ENCODE results near the gene LDHA. TPM values are rescaled to one million over a fixed set of nuclear protein-coding genes. Genes with fewer than 3 reads are reported as not detected.

Gene LDHA
- total and polyA plus RNA-seq, 9 of the 15 experiments (the other 6 are each of a cell fraction or from before 2014, with no cell fraction given), result 535 to 3,001 (median 926) TPM

DNA sequence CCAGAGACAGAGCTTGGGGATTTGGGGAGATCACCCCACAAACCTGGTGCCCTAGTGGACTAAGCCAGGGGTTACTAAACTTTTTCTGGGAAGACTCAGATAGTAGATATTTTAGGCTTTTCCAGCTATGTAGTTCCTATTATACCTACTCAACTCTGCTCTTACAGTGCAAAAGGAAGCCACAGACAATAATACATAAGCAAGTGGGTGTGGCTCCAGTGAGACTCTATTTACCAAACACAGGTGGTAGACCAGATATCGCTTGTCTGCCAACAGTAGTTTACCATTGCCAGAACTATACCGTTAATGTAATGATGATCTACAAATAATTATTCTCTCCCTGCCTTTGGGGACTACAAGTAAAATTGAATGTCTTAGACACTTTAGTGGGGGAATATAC lies 24.7 kb downstream of the LDHA start:
- FAIRE-seq, result no peak

DNA sequence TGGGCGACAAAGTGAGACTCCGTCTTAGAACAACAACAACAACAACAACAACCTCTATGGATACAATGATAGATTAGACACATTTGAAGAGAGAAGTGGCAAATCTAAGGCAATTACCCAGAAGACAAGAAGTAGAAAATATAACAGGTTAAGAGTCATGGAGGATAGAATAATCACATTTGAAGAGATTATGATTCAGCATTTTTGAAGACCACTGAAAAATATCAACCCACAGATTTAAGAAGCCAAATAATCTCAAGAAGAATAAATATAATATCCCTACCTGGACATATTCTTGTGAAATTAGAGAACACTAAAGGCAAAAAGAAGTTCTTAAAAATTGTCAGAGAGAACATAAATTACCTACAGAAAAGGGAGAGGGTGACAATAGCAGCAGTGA lies 25.7 kb downstream of the LDHA start:
- no peaks in the 10 kb centered on the region for H3K79me2 ChIP-seq (ENCODE audit: control insufficient read depth, insufficient read depth, low read length)
- in situ Hi-C loops (cut with MboI), result no loop called here

More for the DNA sequence above, 24.7 kb downstream of the LDHA start:
- no peaks in the 10 kb centered on the region for H3K9me3 ChIP-seq (replicated peaks; ENCODE audit: control insufficient read depth, insufficient read depth, low read depth, low read length)
- no peak overlapping the region for H3K27ac ChIP-seq (ENCODE audit: extremely low read depth, low read depth, low read length)
- in situ Hi-C loops (cut with MboI) (no loop called here), intact Hi-C loops (cut with micrococcal nuclease) (no loop called here)
- H3K4me2 ChIP-seq (ENCODE audit: insufficient read depth, low read length), result peak overlapping the region; percentile 28; the same call in 1 of the 2 replicates
- H3K79me2 ChIP-seq (ENCODE audit: control insufficient read depth, insufficient read depth, low read length), result no peaks in the 10 kb centered on the region
- no peak overlapping the region for H3K9ac ChIP-seq (ENCODE audit: insufficient read depth in 1 of 2, low read depth in 2 of 2, low read length in 2 of 2)
- H3K27me3 ChIP-seq (ENCODE audit: control insufficient read depth in 2 of 2, insufficient read depth in 2 of 2, low read length in 2 of 2), result no peaks in the 10 kb centered on the region
- no peaks in the 10 kb centered on the region for H4K20me1 ChIP-seq (replicated peaks; ENCODE audit: control insufficient read depth, insufficient read depth, low read length)
- ChIA-PET POLR2A (interaction anchor here (1.5 kb wide), 1 partner anchor 25 kb away, joined by 4 read pairs; the partner anchor contains the start of gene LDHA), CTCF (ENCODE audit: low intra/inter-chr PET ratio) (no interaction called here)
- H3K9me1 ChIP-seq (ENCODE audit: control insufficient read depth, insufficient read depth, low read length), result no peaks in the 10 kb centered on the region
- ATAC-seq (peak; percentile 61), DNase-seq (ENCODE audit: extremely low read depth in 1 of 4, low spot score in 3 of 4) (no peak)
- no peak overlapping the region for H3K4me3 ChIP-seq
- WGBS (ENCODE audit: insufficient coverage, low coverage, missing lambda C conversion rate), result 0% methylated on average over 2 of the region's 2 CpGs
- H3K4me1 ChIP-seq (replicated peaks in 1 of 2; ENCODE audit: control insufficient read depth in 2 of 2, insufficient read depth in 2 of 2, low read length in 2 of 2), result peaks cover 0 to 6% of the 10 kb centered on the region in 2 experiments; a peak in 2 of 5 replicates
- no peaks in the 10 kb centered on the region for H3K36me3 ChIP-seq (ENCODE audit: control insufficient read depth, insufficient read depth, low read length)
- no TSS peak for BruUV-seq (replicated peaks)
- peak overlapping the region; percentile 48 for H2AFZ ChIP-seq (ENCODE audit: low read depth, low read length)
- no peak for TF ChIP-seq TAF7 (tag; IDR thresholded peaks at IDR 0.05)
- peak; percentile 31 for TF ChIP-seq TCF3 (CRISPR knock-in tag; IDR thresholded peaks at IDR 0.05)
- TF ChIP-seq FOXA3 (CRISPR knock-in tag; conservative IDR thresholded peaks at IDR 0.05 in 1 of 2, IDR thresholded peaks at IDR 0.05 in 1 of 2), result 0 out of 4 replicates have a peak, but pooled peaks of 1 of the 2 experiments have one; percentile 24
- TF ChIP-seq CCNT2 (IDR thresholded peaks at IDR 0.05; ENCODE audit: borderline replicate concordance, extremely low read depth, insufficient read length, low read depth, low read length), result no peak
- TF ChIP-seq ARID1B (IDR thresholded peaks at IDR 0.05), result peak; percentile 47
- 0 out of 2 replicates have a peak, but pooled peaks have one; percentile 11 for TF ChIP-seq CBFA2T3 (IDR thresholded peaks at IDR 0.05)
- peak; percentile 33 for TF ChIP-seq TAL1 (IDR thresholded peaks at IDR 0.05)
- no peak for TF ChIP-seq ZKSCAN1 (IDR thresholded peaks at IDR 0.05; ENCODE audit: low read depth, low read length)
- TF ChIP-seq MIER1 (IDR thresholded peaks at IDR 0.05; ENCODE audit: low read depth), result no peak

More for the DNA sequence above, 25.7 kb downstream of the LDHA start:
- no peaks in the 10 kb centered on the region for H4K20me1 ChIP-seq (replicated peaks; ENCODE audit: control insufficient read depth, insufficient read depth, low read length)
- no peak overlapping the region for H3K4me2 ChIP-seq (ENCODE audit: insufficient read depth, low read length)
- FAIRE-seq, result no peak
- H3K4me3 ChIP-seq, result no peak overlapping the region
- WGBS (ENCODE audit: insufficient coverage, low coverage, missing lambda C conversion rate), result 71% methylated on average over 2 of the region's 2 CpGs
- ChIA-PET POLR2A (interaction anchor here (1.1 kb wide), 1 partner anchor 10 kb away, joined by 3 read pairs; no protein-coding TSS in a partner anchor), CTCF (ENCODE audit: low intra/inter-chr PET ratio) (no interaction called here)
- no peaks in the 10 kb centered on the region for H3K9me3 ChIP-seq (replicated peaks; ENCODE audit: control insufficient read depth, insufficient read depth, low read depth, low read length)
- H2AFZ ChIP-seq (ENCODE audit: low read depth, low read length), result no peak overlapping the region
- no peaks in the 10 kb centered on the region for H3K36me3 ChIP-seq (ENCODE audit: control insufficient read depth, insufficient read depth, low read length)
- H3K27me3 ChIP-seq (ENCODE audit: control insufficient read depth in 2 of 2, insufficient read depth in 2 of 2, low read length in 2 of 2), result no peaks in the 10 kb centered on the region
- peaks cover 0 to 6% of the 10 kb centered on the region in 2 experiments; a peak in 2 of 5 replicates for H3K4me1 ChIP-seq (replicated peaks in 1 of 2; ENCODE audit: control insufficient read depth in 2 of 2, insufficient read depth in 2 of 2, low read length in 2 of 2)
- TF ChIP-seq SRF (CRISPR knock-in tag; IDR thresholded peaks at IDR 0.05) (no peak), MAFG (tag; conservative IDR thresholded peaks at IDR 0.05) (peak; percentile 45; the same call in 1 of the 2 replicates), ZNF316 (IDR thresholded peaks at IDR 0.05) (peak; percentile 86), RBM34 (IDR thresholded peaks at IDR 0.05; ENCODE audit: borderline replicate concordance, insufficient read depth, low read length) (no peak), C11orf30 (IDR thresholded peaks at IDR 0.05; ENCODE audit: low read depth) (peak; percentile 73), SMARCA4 (IDR thresholded peaks at IDR 0.05) (no peak), NFE2 (IDR thresholded peaks at IDR 0.05; ENCODE audit: low read depth) (0 out of 2 replicates have a peak, but pooled peaks have one; percentile 8)
- BruUV-seq (replicated peaks), result no TSS peak
- H3K27ac ChIP-seq (ENCODE audit: extremely low read depth, low read depth, low read length), result no peak overlapping the region
- intact Hi-C loops (cut with micrococcal nuclease), result no loop called here
- no peak overlapping the region for H3K9ac ChIP-seq (ENCODE audit: insufficient read depth in 1 of 2, low read depth in 2 of 2, low read length in 2 of 2)
- no peaks in the 10 kb centered on the region for H3K9me1 ChIP-seq (ENCODE audit: control insufficient read depth, insufficient read depth, low read length)
- ATAC-seq, result no peak
- DNase-seq (ENCODE audit: extremely low read depth in 1 of 4, low spot score in 3 of 4), result no peak
